GM12878 (cell line): ENCODE data around the gene FBXO15. TPM values are rescaled to one million over a fixed set of nuclear protein-coding genes. Genes with fewer than 3 reads are reported as not detected.

Experiments
- ATAC-seq: fragments of 200-7000 bp; cut with Tn5 transposase; 3 replicates; pipeline ENCODE4 v1.9.1; 2020; ENCODE audit warnings: mild to moderate bottlenecking, moderate library complexity
- BruUV-seq: library from RNA; stranded (reverse); fragments of 400-500 nt; replicated peaks from 2 replicates; lab custom pipeline; 2021; lab: Mats Ljungman, UMichigan
- CTCF ChIA-PET: fragments of 300-600 bp; sonication (Branson Sonifier 250); formaldehyde crosslinking; extraction: SDS; loops from one replicate; lab custom pipeline; 2021; ENCODE audit warnings: inconsistent platforms; lab: Yijun Ruan, JAX
- POLR2A ChIA-PET: fragments of 350-600 bp; formaldehyde crosslinking; extraction: SDS; loops from one replicate; lab custom pipeline; 2021; ENCODE audit warnings: inconsistent platforms; lab: Charles Lee
- RAD21 ChIA-PET: fragments of 300-600 bp; sonication (Branson Sonifier 250); formaldehyde crosslinking; loops from one replicate; lab custom pipeline; 2023; ENCODE audit warnings: antibody characterized with exemption; ENCODE audit not compliant: unreplicated experiment; lab: Charles Lee
- SMC1A ChIA-PET: fragments of 300-600 bp; sonication (Branson Sonifier 250); formaldehyde crosslinking; loops from one replicate; lab custom pipeline; 2023; ENCODE audit not compliant: unreplicated experiment, uncharacterized antibody; lab: Charles Lee
- DNase-seq: peaks from one replicate; pipeline ENCODE4 v3.0.0-alpha.2; 2011; ENCODE audit warnings: low read depth, low spot score
- FAIRE-seq: peaks from 3 replicates; lab custom pipeline; 2011; peaks lifted over from hg19 to GRCh38; lab: Jason Lieb, UNC
- H2AFZ ChIP-seq: 2 replicates; pipeline ENCODE4 v1.6.0; 2011; ENCODE audit warnings: low read depth, low read length, control low read depth; ENCODE audit not compliant: control insufficient read depth
- H3K27ac ChIP-seq: 2 replicates; pipeline ENCODE4 v1.5.1; 2011; ENCODE audit warnings: control low read depth; ENCODE audit not compliant: control insufficient read depth, insufficient read depth
- H3K27me3 ChIP-seq, 2 experiments: replicated peaks in 1 of 2; 2 replicates each; pipeline versions ENCODE4 v1.6.0 to v1.6.1; 2011; ENCODE audit warnings: low read length in 1 of 2; ENCODE audit not compliant: control insufficient read depth in 2 of 2, insufficient read depth in 2 of 2
- H3K36me3 ChIP-seq, 2 experiments: 2 replicates each; pipeline ENCODE4 v1.5.1; 2011; ENCODE audit warnings: low read length in 1 of 2; ENCODE audit not compliant: control insufficient read depth in 2 of 2, insufficient read depth in 2 of 2
- H3K4me1 ChIP-seq: 2 replicates; pipeline ENCODE4 v1.6.1; 2011; ENCODE audit warnings: mild to moderate bottlenecking, low read length, moderate library complexity, mixed read lengths; ENCODE audit not compliant: control insufficient read depth, insufficient read depth
- H3K4me2 ChIP-seq: 2 replicates; pipeline ENCODE4 v1.6.0; 2011; ENCODE audit warnings: control low read depth; ENCODE audit not compliant: control insufficient read depth, insufficient read depth
- H3K4me3 ChIP-seq: fragments of 200-600 bp; sonication (generic); 2 replicates; pipeline ENCODE4 v1.5.1; 2016
- H3K79me2 ChIP-seq: 2 replicates; pipeline ENCODE4 v1.6.0; 2011; ENCODE audit warnings: low read length; ENCODE audit not compliant: control insufficient read depth, insufficient read depth
- H3K9ac ChIP-seq: 2 replicates; pipeline ENCODE4 v1.8.0; 2011; ENCODE audit warnings: low read length, control low read depth, mixed read lengths; ENCODE audit not compliant: control insufficient read depth, insufficient read depth
- H3K9me3 ChIP-seq: replicated peaks from 3 replicates; pipeline ENCODE4 v1.5.1; 2011; ENCODE audit warnings: mild to moderate bottlenecking, low read length; ENCODE audit not compliant: control insufficient read depth, insufficient read depth
- H4K20me1 ChIP-seq: 2 replicates; pipeline ENCODE4 v1.6.0; 2011; ENCODE audit not compliant: control insufficient read depth, insufficient read depth
- BHLHE40 ChIP-seq, 2 experiments: fragments of 450-650 bp in 1 of 2; IDR thresholded peaks; 2 replicates each; pipeline ENCODE4 v1.6.1; 2011 to 2017; ENCODE audit warnings: low read depth in 2 of 2, borderline replicate concordance in 1 of 2, improper control_type of control experiment in 1 of 2, low read length in 1 of 2, mild to moderate bottlenecking in 1 of 2
- MEF2B ChIP-seq: fragments of 450-650 bp; IDR thresholded peaks from 2 replicates; pipeline ENCODE4 v1.6.1; 2018; ENCODE audit warnings: mild to moderate bottlenecking, moderate library complexity; ENCODE audit not compliant: partially characterized antibody, poor library complexity, severe bottlenecking
- RFX5 ChIP-seq: IDR thresholded peaks from 2 replicates; pipeline ENCODE4 v1.6.1; 2011; ENCODE audit warnings: low read depth, low read length, improper control_type of control experiment
- in situ Hi-C: fragments of 300-500 bp; cut with MboI; formaldehyde crosslinking; loops from 9 replicates; pipeline ENCODE4 v1.14.3; 2018; ENCODE audit warnings: mixed read lengths
- intact Hi-C: fragments of 100-400 bp; cut with micrococcal nuclease; formaldehyde crosslinking; loops from one replicate; pipeline ENCODE4 v1.14.2; 2022; ENCODE audit not compliant: unreplicated experiment
- polyA plus RNA-seq, 11 experiments: library from polyadenylated mRNA; depleted of rRNA in 4 of 11; unstranded in 6 of 11; stranded (reverse) in 5 of 11; fragments of >200 nt; fragmentation: Nextera tagmentation in 4 of 11; fragmentation: Illumina TruSeq in 1 of 11; extraction: Ambion mirVana in 4 of 11; extraction: Trizol in 1 of 11; gene quantifications; 1 replicate in 1 of 11; 2 replicates in 10 of 11; pipeline versions ENCODE4 v1.2.1 to v1.2.3, GENCODE V29; 2011 to 2016; ENCODE audit warnings: inconsistent platforms in 2 of 11, missing spikeins in 2 of 11, low read depth in 1 of 11
- total RNA-seq, 4 experiments: library from RNA; depleted of rRNA in 3 of 4; stranded (reverse); fragments of >200 nt in 3 of 4; fragmentation: Illumina TruSeq in 1 of 4; extraction: Trizol in 1 of 4; gene quantifications; 2 replicates each; pipeline versions ENCODE4 v1.2.1 to v1.2.3, GENCODE V29; 2013 to 2021
- TF ChIP-seq, protein P1 (sequence below): IDR thresholded peaks from 2 replicates; pipeline ENCODE4 v1.6.1; 2011; ENCODE audit warnings: low read depth, low read length, improper control_type of control experiment, borderline replicate concordance

Gene FBXO15
- total and polyA plus RNA-seq, 10 of the 15 experiments (the other 5 are each of a cell fraction or from before 2014, with no cell fraction given): 0.06 to 0.90 (median 0.22) TPM; not detected in 3

DNA sequence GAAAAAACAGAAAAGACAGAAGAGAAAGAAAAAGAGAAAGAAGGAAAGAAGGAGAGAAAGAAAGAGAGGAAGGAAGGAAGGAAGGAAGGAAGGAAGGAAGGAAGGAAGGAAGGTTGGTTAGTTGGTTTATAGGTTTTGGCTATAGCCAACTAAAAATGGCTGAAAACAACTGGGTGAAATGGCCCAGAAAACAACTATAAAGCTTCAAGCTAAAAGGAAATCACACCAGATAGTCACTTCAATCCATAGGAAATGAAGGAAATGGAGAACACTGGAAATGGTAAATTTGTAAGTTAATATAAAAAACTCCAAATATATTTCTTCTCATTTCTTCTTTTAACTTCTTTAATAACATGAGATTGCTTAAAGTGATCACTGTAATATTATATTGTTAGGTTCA lies 118.5 kb downstream of the FBXO15 start:
- in situ Hi-C loops: no loop called here
- CTCF ChIA-PET: no interaction called here

More for the DNA sequence above, 118.5 kb downstream of the FBXO15 start:
- Histone ChIP-seq H3K9me3 (no peaks in the 10 kb centered on the region), H3K4me3 (no peak overlapping the region), H3K9ac (no peak overlapping the region), H3K4me1 (no peaks in the 10 kb centered on the region), H3K79me2 (no peaks in the 10 kb centered on the region), H2AFZ (no peak overlapping the region), H3K4me2 (no peak overlapping the region), H3K36me3 (no peaks in the 10 kb centered on the region), H4K20me1 (no peaks in the 10 kb centered on the region), H3K27ac (no peak overlapping the region), H3K27me3 (no peaks in the 10 kb centered on the region)
- BruUV-seq: no TSS peak
- ChIA-PET SMC1A (no interaction called here), POLR2A (no interaction called here), RAD21 (no interaction called here)
- FAIRE-seq (no peak), DNase-seq (no peak), ATAC-seq (no peak)
- TF ChIP-seq, protein P1, sequence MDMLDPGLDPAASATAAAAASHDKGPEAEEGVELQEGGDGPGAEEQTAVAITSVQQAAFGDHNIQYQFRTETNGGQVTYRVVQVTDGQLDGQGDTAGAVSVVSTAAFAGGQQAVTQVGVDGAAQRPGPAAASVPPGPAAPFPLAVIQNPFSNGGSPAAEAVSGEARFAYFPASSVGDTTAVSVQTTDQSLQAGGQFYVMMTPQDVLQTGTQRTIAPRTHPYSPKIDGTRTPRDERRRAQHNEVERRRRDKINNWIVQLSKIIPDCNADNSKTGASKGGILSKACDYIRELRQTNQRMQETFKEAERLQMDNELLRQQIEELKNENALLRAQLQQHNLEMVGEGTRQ: no peak
- TF ChIP-seq RFX5: no peak
- TF ChIP-seq MEF2B: no peak
- no peak for TF ChIP-seq BHLHE40 (IDR thresholded peaks at IDR 0.05; ENCODE audit: borderline replicate concordance in 1 of 2, low read depth in 2 of 2, low read length in 1 of 2)
- intact Hi-C loops: no loop called here

Other genes starting within 250 kb of the FBXO15 start
- gene TIMM21, start 689 bp upstream of the FBXO15 start, total RNA-seq (2014; rRNA removed): 64.6 and 67.0 TPM in 2 replicates
- 39.6 and 46.6 TPM in 2 replicates for gene TIMM21, start 689 bp upstream of the FBXO15 start, total RNA-seq (2014; rRNA removed; fragmentation: Illumina TruSeq; extraction: Trizol)
- 39.5 and 47.4 TPM in 2 replicates for gene TIMM21, start 689 bp upstream of the FBXO15 start, total RNA-seq (2021)
- 79.2 and 105 TPM in 2 replicates for gene TIMM21, start 689 bp upstream of the FBXO15 start, polyA plus RNA-seq (2011; rRNA removed)
- 60.4 and 63.8 TPM in 2 replicates for gene TIMM21, start 689 bp upstream of the FBXO15 start, polyA plus RNA-seq (2014; fragmentation: Illumina TruSeq; extraction: Trizol)
- gene TIMM21, start 689 bp upstream of the FBXO15 start, polyA plus RNA-seq (2014; fragmentation: Nextera tagmentation; extraction: Ambion mirVana): 100 to 1,000 TPM; 111 to 136 TPM
- gene TIMM21, start 689 bp upstream of the FBXO15 start, polyA plus RNA-seq (2014; rRNA removed): 87.7 and 88.9 TPM in 2 replicates
- 100 to 1,000 TPM; 200 to 203 TPM for gene TIMM21, start 689 bp upstream of the FBXO15 start, polyA plus RNA-seq (2016; fragmentation: Nextera tagmentation; extraction: Ambion mirVana)
- 63.2 and 76.9 TPM in 2 replicates for gene CYB5A, start 144.1 kb upstream of the FBXO15 start, total RNA-seq (2014; rRNA removed)
- 63.9 and 68.7 TPM in 2 replicates for gene CYB5A, start 144.1 kb upstream of the FBXO15 start, total RNA-seq (2014; rRNA removed; fragmentation: Illumina TruSeq; extraction: Trizol)
- 60.2 and 60.4 TPM in 2 replicates for gene CYB5A, start 144.1 kb upstream of the FBXO15 start, total RNA-seq (2021)
- gene CYB5A, start 144.1 kb upstream of the FBXO15 start, polyA plus RNA-seq (2011; rRNA removed): 106 and 119 TPM in 2 replicates
- gene CYB5A, start 144.1 kb upstream of the FBXO15 start, polyA plus RNA-seq (2014; fragmentation: Illumina TruSeq; extraction: Trizol): 78.6 and 87.4 TPM in 2 replicates
- gene CYB5A, start 144.1 kb upstream of the FBXO15 start, polyA plus RNA-seq (2014; fragmentation: Nextera tagmentation; extraction: Ambion mirVana): 100 to 1,000 TPM; 120 to 129 TPM
- 57.8 and 76.8 TPM in 2 replicates for gene CYB5A, start 144.1 kb upstream of the FBXO15 start, polyA plus RNA-seq (2014; rRNA removed)
- gene CYB5A, start 144.1 kb upstream of the FBXO15 start, polyA plus RNA-seq (2016; fragmentation: Nextera tagmentation; extraction: Ambion mirVana): 100 to 1,000 TPM; 119 to 122 TPM
- not detected in 2 replicates for gene C18orf63, start 168.0 kb upstream of the FBXO15 start, total RNA-seq (2014; rRNA removed)
- not detected in 2 replicates for gene C18orf63, start 168.0 kb upstream of the FBXO15 start, total RNA-seq (2014; rRNA removed; fragmentation: Illumina TruSeq; extraction: Trizol)
- not detected in 2 replicates for gene C18orf63, start 168.0 kb upstream of the FBXO15 start, total RNA-seq (2021)
- not detected in 2 replicates for gene C18orf63, start 168.0 kb upstream of the FBXO15 start, polyA plus RNA-seq (2011; rRNA removed)
- gene C18orf63, start 168.0 kb upstream of the FBXO15 start, polyA plus RNA-seq (2014; fragmentation: Illumina TruSeq; extraction: Trizol): not detected in 2 replicates
- gene C18orf63, start 168.0 kb upstream of the FBXO15 start, polyA plus RNA-seq (2014; fragmentation: Nextera tagmentation; extraction: Ambion mirVana): not detected
- not detected in 2 replicates for gene C18orf63, start 168.0 kb upstream of the FBXO15 start, polyA plus RNA-seq (2014; rRNA removed)
- not detected for gene C18orf63, start 168.0 kb upstream of the FBXO15 start, polyA plus RNA-seq (2016; fragmentation: Nextera tagmentation; extraction: Ambion mirVana)